HEK293 (cell line): ENCODE data around the gene CCDC183.
A peak's percentile ranks its signal among the peaks of the same experiment; 100 is the strongest.

Experiments used
- CTCF ChIA-PET: fragments of 350-600 bp; formaldehyde crosslinking; extraction: SDS; loops from one replicate; lab custom pipeline; 2021; ENCODE audit warnings: antibody characterized with exemption; lab: Yijun Ruan, JAX
- POLR2A ChIA-PET: fragments of 300-600 bp; formaldehyde crosslinking; extraction: SDS; loops from one replicate; lab custom pipeline; 2020; ENCODE audit warnings: antibody characterized with exemption, inconsistent platforms; lab: Yijun Ruan, JAX
- H3K27ac ChIP-seq: fragments of 200-500 bp; sonication (Bioruptor generic); 2 replicates; pipeline ENCODE4 v1.5.1; 2014; ENCODE audit warnings: low read depth, low read length, control low read depth, inconsistent platforms; ENCODE audit errors: extremely low read depth
- H3K36me3 ChIP-seq, 2 experiments: fragments of 200-500 bp in 1 of 2; sonication (Bioruptor generic) in 1 of 2; 1 replicate in 1 of 2; 2 replicates in 1 of 2; pipeline ENCODE4 v1.5.1; 2014 to 2017; ENCODE audit warnings: inconsistent platforms in 2 of 2, low read length in 2 of 2; ENCODE audit not compliant: control insufficient read depth in 2 of 2, insufficient read depth in 1 of 2
- H3K4me1 ChIP-seq: fragments of 200-500 bp; sonication (Bioruptor generic); 2 replicates; pipeline ENCODE4 v1.5.1; 2014; ENCODE audit warnings: mild to moderate bottlenecking, low read length, inconsistent platforms; ENCODE audit not compliant: control insufficient read depth, insufficient read depth
- H3K4me3 ChIP-seq: 2 replicates; pipeline ENCODE4 v1.5.1; 2011; ENCODE audit warnings: low read depth, mild to moderate bottlenecking, control low read depth, low read length, moderate library complexity
- H3K9me3 ChIP-seq: fragments of 200-500 bp; sonication (Bioruptor generic); 2 replicates; pipeline ENCODE4 v1.5.1; 2014; ENCODE audit warnings: low read depth, low read length, inconsistent platforms; ENCODE audit not compliant: control insufficient read depth, insufficient read depth
- BCL11B ChIP-seq: fragments of 450-650 bp; formaldehyde crosslinking; IDR thresholded peaks from 2 replicates; pipeline ENCODE4 v1.5.1; 2016; ENCODE audit warnings: low read depth, missing biosample characterization, missing genetic modification characterization
- EGR2 ChIP-seq: fragments of 450-650 bp; formaldehyde crosslinking; IDR thresholded peaks from 2 replicates; pipeline ENCODE4 v1.5.1; 2016; ENCODE audit warnings: low read depth, missing biosample characterization, missing genetic modification characterization
- KLF1 ChIP-seq: fragments of 450-650 bp; formaldehyde crosslinking; IDR thresholded peaks from 2 replicates; pipeline ENCODE4 v1.5.1; 2016; ENCODE audit warnings: missing biosample characterization, missing genetic modification characterization
- KLF10 ChIP-seq: fragments of 450-650 bp; IDR thresholded peaks from 2 replicates; pipeline ENCODE4 v1.5.1; 2018; ENCODE audit warnings: missing biosample characterization, mild to moderate bottlenecking, missing genetic modification characterization
- KLF7 ChIP-seq: fragments of 450-650 bp; formaldehyde crosslinking; IDR thresholded peaks from 2 replicates; pipeline ENCODE4 v1.5.1; 2016; ENCODE audit warnings: missing biosample characterization, missing genetic modification characterization, borderline replicate concordance
- KLF9 ChIP-seq: fragments of 450-650 bp; formaldehyde crosslinking; IDR thresholded peaks from 2 replicates; pipeline ENCODE4 v1.5.1; 2016; ENCODE audit warnings: missing biosample characterization, missing genetic modification characterization, low read depth
- OSR2 ChIP-seq: fragments of 450-650 bp; formaldehyde crosslinking; IDR thresholded peaks from 2 replicates; pipeline ENCODE4 v1.5.1; 2016; ENCODE audit warnings: missing biosample characterization, missing genetic modification characterization
- PBX3 ChIP-seq: sonication (generic); formaldehyde crosslinking; IDR thresholded peaks from 2 replicates; pipeline ENCODE4 v1.8.1; 2022; ENCODE audit warnings: mild to moderate bottlenecking, moderate library complexity, missing genetic modification reagents
- SCRT1 ChIP-seq: fragments of 450-650 bp; formaldehyde crosslinking; IDR thresholded peaks from 2 replicates; pipeline ENCODE4 v1.5.1; 2016; ENCODE audit warnings: missing biosample characterization, missing genetic modification characterization, borderline replicate concordance
- SCRT2 ChIP-seq: fragments of 450-650 bp; formaldehyde crosslinking; IDR thresholded peaks from 2 replicates; pipeline ENCODE4 v1.5.1; 2016; ENCODE audit warnings: missing biosample characterization, missing genetic modification characterization
- SP2 ChIP-seq: fragments of 450-650 bp; formaldehyde crosslinking; IDR thresholded peaks from 2 replicates; pipeline ENCODE4 v1.5.1; 2016; ENCODE audit warnings: missing biosample characterization, missing genetic modification characterization
- ZBTB1 ChIP-seq: fragments of 450-650 bp; formaldehyde crosslinking; IDR thresholded peaks from 2 replicates; pipeline ENCODE4 v1.5.1; 2016; ENCODE audit warnings: missing biosample characterization, missing genetic modification characterization
- ZBTB48 ChIP-seq: fragments of 450-650 bp; formaldehyde crosslinking; IDR thresholded peaks from 2 replicates; pipeline ENCODE4 v1.5.1; 2016; ENCODE audit warnings: missing biosample characterization, missing genetic modification characterization
- ZBTB8A ChIP-seq: fragments of 450-650 bp; formaldehyde crosslinking; IDR thresholded peaks from 2 replicates; pipeline ENCODE4 v1.5.1; 2016; ENCODE audit warnings: missing biosample characterization, missing genetic modification characterization
- ZFHX2 ChIP-seq: fragments of 450-650 bp; formaldehyde crosslinking; conservative IDR thresholded peaks from 2 replicates; pipeline ENCODE4 v1.5.1; 2016; ENCODE audit warnings: missing biosample characterization, missing genetic modification characterization
- ZNF140 ChIP-seq: fragments of 450-650 bp; formaldehyde crosslinking; IDR thresholded peaks from 2 replicates; pipeline ENCODE4 v1.5.1; 2016; ENCODE audit warnings: missing biosample characterization, missing genetic modification characterization
- ZNF184 ChIP-seq: fragments of 450-650 bp; IDR thresholded peaks from 2 replicates; pipeline ENCODE4 v1.5.1; 2018; ENCODE audit warnings: missing biosample characterization, mild to moderate bottlenecking, missing genetic modification characterization
- ZNF24 ChIP-seq: fragments of 450-650 bp; formaldehyde crosslinking; IDR thresholded peaks from 2 replicates; pipeline ENCODE4 v1.5.1; 2016; ENCODE audit warnings: missing biosample characterization, missing genetic modification characterization
- ZNF302 ChIP-seq: fragments of 450-650 bp; formaldehyde crosslinking; IDR thresholded peaks from 2 replicates; pipeline ENCODE4 v1.5.1; 2016; ENCODE audit warnings: missing biosample characterization, missing genetic modification characterization, low read depth
- ZNF521 ChIP-seq: fragments of 450-650 bp; formaldehyde crosslinking; IDR thresholded peaks from 2 replicates; pipeline ENCODE4 v1.5.1; 2017; ENCODE audit warnings: missing biosample characterization, mild to moderate bottlenecking, missing genetic modification characterization
- ZNF585B ChIP-seq: fragments of 450-650 bp; formaldehyde crosslinking; IDR thresholded peaks from 2 replicates; pipeline ENCODE4 v1.5.1; 2016; ENCODE audit warnings: missing biosample characterization, missing genetic modification characterization
- ZNF596 ChIP-seq: fragments of 450-650 bp; IDR thresholded peaks from 2 replicates; pipeline ENCODE4 v1.5.0; 2018; ENCODE audit warnings: missing biosample characterization, mild to moderate bottlenecking, missing genetic modification characterization, moderate library complexity
- ZNF639 ChIP-seq: fragments of 450-650 bp; formaldehyde crosslinking; IDR thresholded peaks from 2 replicates; pipeline ENCODE4 v1.5.1; 2016; ENCODE audit warnings: missing biosample characterization, missing genetic modification characterization
- ZNF664 ChIP-seq: fragments of 450-650 bp; formaldehyde crosslinking; IDR thresholded peaks from 2 replicates; pipeline ENCODE4 v1.5.1; 2016; ENCODE audit warnings: missing biosample characterization, missing genetic modification characterization

The CCDC183 gene

GRCh38 chr9:136793086-136793946, 2.8 kb upstream of the CCDC183 start:
- POLR2A ChIA-PET: interaction anchor here (0.6 to 2.6 kb wide), 7 partner anchors 13 to 236 kb away, joined by 3 to 6 read pairs (median 4); partner anchors contain the start of genes RABL6 and TRAF2
- TF ChIP-seq SP2 (peak; percentile 77), ZNF140 (no peak), ZNF521 (tag by site-specific recombination) (no peak), ZBTB1 (tag by site-specific recombination) (no peak), KLF7 (tag by site-specific recombination) (no peak), SCRT1 (tag by site-specific recombination) (no peak), ZBTB48 (no peak), KLF9 (tag by site-specific recombination) (peak; percentile 82), ZNF639 (tag by site-specific recombination) (no peak), SCRT2 (tag by site-specific recombination) (no peak), ZNF24 (tag by site-specific recombination) (no peak), ZBTB8A (tag by site-specific recombination) (no peak), EGR2 (tag by site-specific recombination) (peak; percentile 62; the same call in 1 of the 2 replicates), ZNF664 (tag by site-specific recombination) (no peak), ZNF184 (tag by site-specific recombination) (no peak), BCL11B (tag by site-specific recombination) (no peak), OSR2 (no peak), ZFHX2 (tag by site-specific recombination) (peak; percentile 51; the same call in 1 of the 2 replicates), KLF10 (peak; percentile 88), ZNF302 (no peak), PBX3 (CRISPR knock-in tag) (no peak), ZNF585B (tag by site-specific recombination) (no peak), KLF1 (tag by site-specific recombination) (peak; percentile 41), ZNF596 (no peak)
- TF ChIP-seq, all 188 proteins: peak for 6
- peaks cover 10% of the 10 kb centered on the region for H3K4me1 ChIP-seq
- CTCF ChIA-PET: interaction anchor here (0.8 to 3.0 kb wide), 16 partner anchors 7 to 277 kb away, joined by 3 to 18 read pairs (median 6); partner anchors contain the start of genes AJM1, LCN8, RABL6 and SAPCD2
- no peaks in the 10 kb centered on the region for H3K9me3 ChIP-seq
- no peak overlapping the region for H3K27ac ChIP-seq
- peaks cover 0 to 21% of the 10 kb centered on the region in 2 experiments; a peak in 1 of 3 replicates for H3K36me3 ChIP-seq
- no peak overlapping the region for H3K4me3 ChIP-seq
